Thoracic aorta (tissue), 2 donors: ENCODE measurements around the gene FSD1. TPM values are rescaled to one million over a fixed set of nuclear protein-coding genes. Genes with fewer than 3 reads are reported as not detected.

Experiments used
- ATAC-seq: fragments of 150-250 bp; one replicate; pipeline ENCODE4 v1.8.0; 2017; ENCODE audit warnings: low read depth; ENCODE audit not compliant: insufficient number of reproducible peaks, low FRiP score
- DNase-seq: peaks from one replicate; pipeline ENCODE4 v3.0.0-alpha.2; 2020; ENCODE audit warnings: low spot score
- H3K27ac ChIP-seq, 2 donors: fragments of 200-600 bp; sonication (generic); 1 replicate in 1 of 2; 2 replicates in 1 of 2; pipeline ENCODE4 v1.5.1; 2016; ENCODE audit warnings: mild to moderate bottlenecking in 2 of 2, moderate library complexity in 2 of 2
- H3K27me3 ChIP-seq: fragments of 200-600 bp; sonication (generic); replicated peaks from 2 replicates; pipeline ENCODE4 v1.6.0; 2016; ENCODE audit warnings: mild to moderate bottlenecking; ENCODE audit not compliant: insufficient read depth
- H3K36me3 ChIP-seq: fragments of 200-600 bp; sonication (generic); one replicate; pipeline ENCODE4 v1.5.1; 2016
- H3K4me1 ChIP-seq, 2 donors: fragments of 200-600 bp; sonication (generic); 1 replicate in 1 of 2; 2 replicates in 1 of 2; pipeline versions ENCODE4 v1.5.1 to v1.6.0; 2016; ENCODE audit warnings: low read depth in 2 of 2, mild to moderate bottlenecking in 1 of 2; ENCODE audit not compliant: control insufficient read depth in 1 of 2
- H3K4me3 ChIP-seq: fragments of 200-600 bp; sonication (generic); 2 replicates; pipeline ENCODE4 v1.5.1; 2016; ENCODE audit warnings: mild to moderate bottlenecking
- H3K9me3 ChIP-seq: fragments of 200-600 bp; sonication (generic); 2 replicates; pipeline ENCODE4 v1.5.1; 2016
- total RNA-seq, 2 donors: library from RNA; depleted of rRNA; stranded (reverse); fragments of >200 nt; gene quantifications; one replicate each; pipeline versions ENCODE4 v1.1.0 to v1.2.3, GENCODE V29; 2016
- TF ChIP-seq, protein P1 (sequence below): fragments of 200-600 bp; sonication (generic); IDR thresholded peaks from one replicate; pipeline ENCODE4 v1.5.1; 2019; ENCODE audit warnings: antibody characterized with exemption

The FSD1 gene
- total RNA-seq, 2 donors from 2014 or later, result not detected

DNA sequence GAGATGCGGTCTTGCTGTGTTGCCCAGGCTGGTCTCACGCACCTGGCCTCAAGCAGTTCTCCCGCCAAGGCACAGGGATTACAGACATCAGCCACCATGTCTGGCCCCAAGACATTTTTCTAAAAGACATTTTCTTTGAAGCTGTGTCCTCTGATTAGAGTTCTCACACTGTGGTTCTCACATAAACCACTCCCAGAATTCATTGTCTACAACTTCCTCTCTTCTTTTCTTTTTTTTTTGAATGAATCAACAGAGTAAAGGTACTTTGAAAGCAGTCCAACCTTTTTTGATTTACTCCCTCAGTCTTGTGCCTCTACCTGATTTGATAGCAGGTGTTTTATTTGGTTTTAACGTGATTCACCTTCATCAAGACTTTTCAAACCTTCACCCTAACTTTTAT is 39.6 kb upstream of the FSD1 start:
- ATAC-seq (no peak), DNase-seq (no peak)
- H3K27me3 ChIP-seq, result no peaks in the 10 kb centered on the region
- no peaks in the 10 kb centered on the region for H3K4me1 ChIP-seq
- no peak overlapping the region for H3K4me3 ChIP-seq
- H3K9me3 ChIP-seq, result no peaks in the 10 kb centered on the region
- TF ChIP-seq, protein P1, sequence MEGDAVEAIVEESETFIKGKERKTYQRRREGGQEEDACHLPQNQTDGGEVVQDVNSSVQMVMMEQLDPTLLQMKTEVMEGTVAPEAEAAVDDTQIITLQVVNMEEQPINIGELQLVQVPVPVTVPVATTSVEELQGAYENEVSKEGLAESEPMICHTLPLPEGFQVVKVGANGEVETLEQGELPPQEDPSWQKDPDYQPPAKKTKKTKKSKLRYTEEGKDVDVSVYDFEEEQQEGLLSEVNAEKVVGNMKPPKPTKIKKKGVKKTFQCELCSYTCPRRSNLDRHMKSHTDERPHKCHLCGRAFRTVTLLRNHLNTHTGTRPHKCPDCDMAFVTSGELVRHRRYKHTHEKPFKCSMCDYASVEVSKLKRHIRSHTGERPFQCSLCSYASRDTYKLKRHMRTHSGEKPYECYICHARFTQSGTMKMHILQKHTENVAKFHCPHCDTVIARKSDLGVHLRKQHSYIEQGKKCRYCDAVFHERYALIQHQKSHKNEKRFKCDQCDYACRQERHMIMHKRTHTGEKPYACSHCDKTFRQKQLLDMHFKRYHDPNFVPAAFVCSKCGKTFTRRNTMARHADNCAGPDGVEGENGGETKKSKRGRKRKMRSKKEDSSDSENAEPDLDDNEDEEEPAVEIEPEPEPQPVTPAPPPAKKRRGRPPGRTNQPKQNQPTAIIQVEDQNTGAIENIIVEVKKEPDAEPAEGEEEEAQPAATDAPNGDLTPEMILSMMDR, result no peak
- H3K27ac ChIP-seq, result no peak overlapping the region
- peaks cover 67% of the 10 kb centered on the region for H3K36me3 ChIP-seq

- no peaks in the 10 kb centered on the region for H3K4me1 ChIP-seq
- DNase-seq (no peak), ATAC-seq (no peak)
- no peak overlapping the region for H3K4me3 ChIP-seq
- peaks cover 55% of the 10 kb centered on the region for H3K36me3 ChIP-seq
- TF ChIP-seq, protein P1, result no peak
- no peaks in the 10 kb centered on the region for H3K27me3 ChIP-seq
- H3K9me3 ChIP-seq, result no peaks in the 10 kb centered on the region
- no peak overlapping the region for H3K27ac ChIP-seq
These were observed 38.0 kb upstream of the FSD1 start for GRCh38 chr19:4266253-4267000.

- Histone ChIP-seq H3K27me3 (no peaks in the 10 kb centered on the region), H3K4me1 (no peaks in the 10 kb centered on the region), H3K4me3 (no peak overlapping the region), H3K27ac (no peak overlapping the region), H3K9me3 (no peaks in the 10 kb centered on the region), H3K36me3 (peaks cover 51% of the 10 kb centered on the region)
- no peak for ATAC-seq
- TF ChIP-seq, protein P1, result peak; percentile 80
- no peak for DNase-seq
These were observed 37.1 kb upstream of the FSD1 start for GRCh38 chr19:4267101-4267900.

- Histone ChIP-seq H3K27ac (no peak overlapping the region), H3K4me1 (no peaks in the 10 kb centered on the region), H3K4me3 (no peak overlapping the region), H3K27me3 (no peaks in the 10 kb centered on the region), H3K9me3 (no peaks in the 10 kb centered on the region), H3K36me3 (peaks cover 44% of the 10 kb centered on the region)
- ATAC-seq (no peak), DNase-seq (no peak)
- TF ChIP-seq, protein P1, result no peak
These were observed 36.2 kb upstream of the FSD1 start for GRCh38 chr19:4267901-4268815.
